Measurements from ENCODE around the gene PACS2.

The PACS2 gene

DNA sequence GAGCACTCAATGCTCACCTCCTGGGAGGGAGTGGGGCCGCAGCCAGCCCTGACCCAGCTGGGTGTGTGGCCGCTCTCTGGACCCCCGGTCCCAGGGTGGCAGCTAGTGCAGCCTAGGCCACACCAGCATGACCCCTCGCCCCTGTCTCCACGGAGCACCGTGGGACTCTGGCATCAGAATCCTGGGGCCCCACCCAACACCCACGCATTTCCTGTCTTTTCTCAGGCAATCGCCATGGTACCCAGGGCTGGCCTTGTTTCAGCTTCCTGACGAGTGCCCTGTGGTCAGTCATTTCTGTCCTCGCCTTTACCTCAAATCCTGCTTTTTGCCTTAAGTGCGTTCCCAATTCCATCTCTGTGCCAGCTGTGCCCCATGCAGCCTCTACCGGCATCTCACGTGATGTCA lies 15.9 kb downstream of the PACS2 start:
- Histone ChIP-seq H3K4me1 (ENCODE audit: control extremely low read depth in 1 of 4, control insufficient read depth in 4 of 4, insufficient read depth in 4 of 4, low read length in 3 of 4) (peaks cover 0 to 34% (median 23%) of the 10 kb centered on the region in 4 experiments), H3K9me3 (ENCODE audit: control extremely low read depth in 1 of 5, control insufficient read depth in 4 of 5, insufficient read depth in 2 of 5, low read depth in 1 of 5, low read length in 4 of 5) (no peaks in the 10 kb centered on the region), H3K4me3 (ENCODE audit: control insufficient read depth in 1 of 7, extremely low read depth in 1 of 7, insufficient read depth in 4 of 7, low read depth in 2 of 7, low read length in 6 of 7) (no peak overlapping the region), H3K27me3 (replicated peaks in 2 of 5; ENCODE audit: control insufficient read depth in 4 of 5, insufficient read depth in 5 of 5, low read length in 4 of 5) (no peaks in the 10 kb centered on the region), H3K27ac (ENCODE audit: insufficient read depth in 1 of 2, low read depth in 1 of 2, low read length in 2 of 2, poor library complexity in 1 of 2, severe bottlenecking in 2 of 2) (no peak overlapping the region), H3K36me3 (ENCODE audit: control insufficient read depth in 4 of 4, insufficient read depth in 4 of 4, low read length in 3 of 4) (peaks cover 0 to 3% (median under 1%) of the 10 kb centered on the region in 4 experiments)
- WGBS (ENCODE audit: insufficient coverage), result 67% methylated on average over 13 of the region's 13 CpGs
- ChIA-PET CTCF (interaction anchor here (0.8 to 1.1 kb wide), 2 partner anchors 10 to 17 kb away, joined by 3 read pairs; no protein-coding TSS in a partner anchor), POLR2A (no interaction called here)
- DNase-seq, result no peak

DNA sequence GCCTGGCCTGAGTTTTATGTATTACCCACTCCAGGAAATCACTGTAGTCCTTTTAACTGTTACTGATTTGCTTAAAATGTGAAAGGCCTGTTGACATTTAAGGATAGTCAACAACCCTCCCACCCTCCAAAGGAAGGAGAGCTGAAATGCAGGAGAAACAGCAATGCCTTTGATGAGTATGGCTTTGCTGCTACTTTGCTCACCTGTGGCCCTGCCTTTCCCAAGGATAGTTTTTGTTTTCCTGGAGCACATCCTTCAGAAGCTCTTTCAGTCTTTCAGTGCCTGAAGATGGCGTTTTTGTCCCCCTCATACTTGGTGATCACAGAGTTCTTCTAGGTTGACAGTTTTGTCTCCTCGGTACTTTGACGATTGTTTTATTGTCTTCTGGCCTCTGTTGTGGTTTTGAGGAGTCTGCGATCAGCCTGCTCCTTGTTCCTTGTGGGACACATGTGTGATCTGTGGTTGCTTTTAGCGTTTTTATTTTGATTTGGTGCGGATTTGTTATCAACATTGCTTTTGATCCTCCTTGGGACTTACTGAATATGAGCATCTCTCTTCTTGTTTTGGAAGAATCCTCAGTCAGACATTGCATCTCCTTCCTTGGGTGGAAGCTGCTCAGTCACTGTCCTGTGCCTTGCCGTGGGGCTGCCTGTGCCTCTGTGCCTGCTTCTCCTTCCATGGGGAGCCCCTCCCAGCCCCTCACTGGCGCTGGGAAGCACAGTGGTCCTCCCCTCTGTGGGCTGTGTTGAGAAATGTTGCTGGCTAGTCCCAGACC lies 17.2 kb downstream of the PACS2 start:
- POLR2A ChIA-PET, result no interaction called here
- DNase-seq, result no peak
- no peak overlapping the region for H3K4me3 ChIP-seq (ENCODE audit: control insufficient read depth in 1 of 7, extremely low read depth in 1 of 7, insufficient read depth in 4 of 7, low read depth in 2 of 7, low read length in 6 of 7)
- peaks cover 0 to 2% (median under 1%) of the 10 kb centered on the region in 4 experiments for H3K36me3 ChIP-seq (ENCODE audit: control insufficient read depth in 4 of 4, insufficient read depth in 4 of 4, low read length in 3 of 4)
- H3K27ac ChIP-seq (ENCODE audit: insufficient read depth in 1 of 2, low read depth in 1 of 2, low read length in 2 of 2, poor library complexity in 1 of 2, severe bottlenecking in 2 of 2), result no peak overlapping the region
- peaks cover 0 to 34% (median 23%) of the 10 kb centered on the region in 4 experiments for H3K4me1 ChIP-seq (ENCODE audit: control extremely low read depth in 1 of 4, control insufficient read depth in 4 of 4, insufficient read depth in 4 of 4, low read length in 3 of 4)
- CTCF ChIA-PET, result interaction anchor here (1.3 to 2.6 kb wide), 3 partner anchors 15 to 61 kb away, joined by 3 to 5 read pairs (median 5); no protein-coding TSS in a partner anchor
- 61% methylated on average over 4 of the region's 8 CpGs for WGBS (ENCODE audit: insufficient coverage)
- H3K9me3 ChIP-seq (ENCODE audit: control extremely low read depth in 1 of 5, control insufficient read depth in 4 of 5, insufficient read depth in 2 of 5, low read depth in 1 of 5, low read length in 4 of 5), result no peaks in the 10 kb centered on the region
- H3K27me3 ChIP-seq (replicated peaks in 2 of 5; ENCODE audit: control insufficient read depth in 4 of 5, insufficient read depth in 5 of 5, low read length in 4 of 5), result no peaks in the 10 kb centered on the region

- no peaks in the 10 kb centered on the region for H3K9me3 ChIP-seq (ENCODE audit: control extremely low read depth in 1 of 5, control insufficient read depth in 4 of 5, insufficient read depth in 2 of 5, low read depth in 1 of 5, low read length in 4 of 5)
- H3K4me3 ChIP-seq (ENCODE audit: control insufficient read depth in 1 of 7, extremely low read depth in 1 of 7, insufficient read depth in 4 of 7, low read depth in 2 of 7, low read length in 6 of 7), result no peak overlapping the region
- H3K4me1 ChIP-seq (ENCODE audit: control extremely low read depth in 1 of 4, control insufficient read depth in 4 of 4, insufficient read depth in 4 of 4, low read length in 3 of 4), result peaks cover 0 to 36% (median 25%) of the 10 kb centered on the region in 4 experiments
- H3K27me3 ChIP-seq (replicated peaks in 2 of 5; ENCODE audit: control insufficient read depth in 4 of 5, insufficient read depth in 5 of 5, low read length in 4 of 5), result no peaks in the 10 kb centered on the region
- DNase-seq, result no peak
- WGBS (ENCODE audit: insufficient coverage), result 69% methylated on average over 7 of the region's 11 CpGs
- no peak overlapping the region for H3K27ac ChIP-seq (ENCODE audit: insufficient read depth in 1 of 2, low read depth in 1 of 2, low read length in 2 of 2, poor library complexity in 1 of 2, severe bottlenecking in 2 of 2)
- peaks cover 0 to 2% (median 0%) of the 10 kb centered on the region in 4 experiments for H3K36me3 ChIP-seq (ENCODE audit: control insufficient read depth in 4 of 4, insufficient read depth in 4 of 4, low read length in 3 of 4)
- POLR2A ChIA-PET, result no interaction called here
- CTCF ChIA-PET, result interaction anchor here (1.3 to 2.6 kb wide), 4 partner anchors 11 to 62 kb away, joined by 3 to 13 read pairs (median 5); no protein-coding TSS in a partner anchor
Observed at GRCh38 chr14:105332350-105332874, 17.9 kb downstream of the PACS2 start.

GRCh38 chr14:105333020-105333490 lies 18.5 kb downstream of the PACS2 start:
- DNase-seq, result no peak
- WGBS (ENCODE audit: insufficient coverage), result 97% methylated on average over 12 of the region's 15 CpGs
- ChIA-PET CTCF (interaction anchor here (1.4 to 2.6 kb wide), 5 partner anchors 10 to 62 kb away, joined by 3 to 13 read pairs (median 6); no protein-coding TSS in a partner anchor), POLR2A (no interaction called here)
- Histone ChIP-seq H3K4me3 (ENCODE audit: control insufficient read depth in 1 of 7, extremely low read depth in 1 of 7, insufficient read depth in 4 of 7, low read depth in 2 of 7, low read length in 6 of 7) (peak overlapping the region in 1 of 7 experiments; percentile 4), H3K27ac (ENCODE audit: insufficient read depth in 1 of 2, low read depth in 1 of 2, low read length in 2 of 2, poor library complexity in 1 of 2, severe bottlenecking in 2 of 2) (no peak overlapping the region), H3K9me3 (ENCODE audit: control extremely low read depth in 1 of 5, control insufficient read depth in 4 of 5, insufficient read depth in 2 of 5, low read depth in 1 of 5, low read length in 4 of 5) (no peaks in the 10 kb centered on the region), H3K27me3 (replicated peaks in 2 of 5; ENCODE audit: control insufficient read depth in 4 of 5, insufficient read depth in 5 of 5, low read length in 4 of 5) (no peaks in the 10 kb centered on the region), H3K4me1 (ENCODE audit: control extremely low read depth in 1 of 4, control insufficient read depth in 4 of 4, insufficient read depth in 4 of 4, low read length in 3 of 4) (peaks cover 0 to 42% (median 32%) of the 10 kb centered on the region in 4 experiments), H3K36me3 (ENCODE audit: control insufficient read depth in 4 of 4, insufficient read depth in 4 of 4, low read length in 3 of 4) (peaks cover 0 to 1% (median 0%) of the 10 kb centered on the region in 4 experiments)

GRCh38 chr14:105333613-105334364 lies 19.2 kb downstream of the PACS2 start:
- Histone ChIP-seq H3K9me3 (ENCODE audit: control extremely low read depth in 1 of 5, control insufficient read depth in 4 of 5, insufficient read depth in 2 of 5, low read depth in 1 of 5, low read length in 4 of 5) (no peaks in the 10 kb centered on the region), H3K4me3 (ENCODE audit: control insufficient read depth in 1 of 7, extremely low read depth in 1 of 7, insufficient read depth in 4 of 7, low read depth in 2 of 7, low read length in 6 of 7) (no peak overlapping the region), H3K36me3 (ENCODE audit: control insufficient read depth in 4 of 4, insufficient read depth in 4 of 4, low read length in 3 of 4) (no peaks in the 10 kb centered on the region), H3K27me3 (replicated peaks in 2 of 5; ENCODE audit: control insufficient read depth in 4 of 5, insufficient read depth in 5 of 5, low read length in 4 of 5) (no peaks in the 10 kb centered on the region), H3K27ac (ENCODE audit: insufficient read depth in 1 of 2, low read depth in 1 of 2, low read length in 2 of 2, poor library complexity in 1 of 2, severe bottlenecking in 2 of 2) (no peak overlapping the region), H3K4me1 (ENCODE audit: control extremely low read depth in 1 of 4, control insufficient read depth in 4 of 4, insufficient read depth in 4 of 4, low read length in 3 of 4) (peaks cover 0 to 49% (median 35%) of the 10 kb centered on the region in 4 experiments)
- ChIA-PET POLR2A (no interaction called here), CTCF (interaction anchor here (0.8 to 2.6 kb wide), 6 partner anchors 9 to 84 kb away, joined by 3 to 13 read pairs (median 6); no protein-coding TSS in a partner anchor)
- no peak for DNase-seq
- WGBS (ENCODE audit: insufficient coverage), result 95% methylated on average over 16 of the region's 18 CpGs

DNA sequence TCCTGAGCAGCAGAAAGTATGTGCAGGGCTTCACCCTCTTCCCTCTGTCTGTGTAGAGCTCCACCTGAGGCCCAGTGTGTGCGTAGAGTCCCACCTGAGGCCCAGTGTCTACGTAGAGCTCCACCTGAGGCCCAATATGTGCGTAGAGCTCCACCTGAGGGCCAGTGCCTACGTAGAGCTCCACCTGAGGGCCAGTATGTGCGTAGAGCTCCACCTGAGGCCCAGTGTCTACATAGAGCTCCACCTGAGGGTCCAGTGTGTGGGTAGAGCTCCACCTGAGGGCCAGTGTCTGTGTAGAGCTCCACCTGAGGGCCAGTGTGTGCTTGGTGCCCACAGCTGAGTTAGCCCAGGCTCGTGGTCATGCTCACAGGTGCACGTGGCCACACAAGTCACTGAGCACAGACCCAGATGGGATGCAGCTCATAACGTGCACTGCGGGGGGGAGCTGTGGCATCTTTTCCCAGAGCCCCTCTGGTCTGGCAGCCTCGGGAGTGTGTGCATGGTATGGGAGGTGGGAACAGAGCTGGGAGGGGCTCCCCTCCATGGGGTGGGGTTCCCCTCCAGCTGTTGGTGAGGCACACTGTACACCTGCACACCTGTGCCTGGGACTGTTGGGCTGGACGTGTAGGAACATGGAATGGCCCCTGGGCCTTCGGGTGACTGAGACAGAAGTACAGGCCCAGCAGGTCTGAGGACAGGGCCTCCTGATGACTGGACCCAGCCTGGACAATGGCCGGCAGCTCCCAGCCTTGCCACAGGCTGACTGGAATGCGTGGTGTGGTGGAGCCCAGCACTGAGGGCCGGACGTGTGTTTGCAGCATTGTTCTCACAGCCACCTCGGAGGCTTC lies 20.1 kb downstream of the PACS2 start:
- ChIA-PET CTCF (interaction anchor here (0.8 to 2.5 kb wide), 5 partner anchors 9 to 84 kb away, joined by 3 to 13 read pairs (median 6); no protein-coding TSS in a partner anchor), POLR2A (no interaction called here)
- 97% methylated on average over 12 of the region's 17 CpGs for WGBS (ENCODE audit: insufficient coverage)
- DNase-seq, result no peak
- peaks cover 0 to 44% (median 33%) of the 10 kb centered on the region in 4 experiments for H3K4me1 ChIP-seq (ENCODE audit: control extremely low read depth in 1 of 4, control insufficient read depth in 4 of 4, insufficient read depth in 4 of 4, low read length in 3 of 4)
- no peak overlapping the region for H3K27ac ChIP-seq (ENCODE audit: insufficient read depth in 1 of 2, low read depth in 1 of 2, low read length in 2 of 2, poor library complexity in 1 of 2, severe bottlenecking in 2 of 2)
- H3K4me3 ChIP-seq (ENCODE audit: control insufficient read depth in 1 of 7, extremely low read depth in 1 of 7, insufficient read depth in 4 of 7, low read depth in 2 of 7, low read length in 6 of 7), result no peak overlapping the region
- H3K36me3 ChIP-seq (ENCODE audit: control insufficient read depth in 4 of 4, insufficient read depth in 4 of 4, low read length in 3 of 4), result no peaks in the 10 kb centered on the region
- no peaks in the 10 kb centered on the region for H3K27me3 ChIP-seq (replicated peaks in 2 of 5; ENCODE audit: control insufficient read depth in 4 of 5, insufficient read depth in 5 of 5, low read length in 4 of 5)
- no peaks in the 10 kb centered on the region for H3K9me3 ChIP-seq (ENCODE audit: control extremely low read depth in 1 of 5, control insufficient read depth in 4 of 5, insufficient read depth in 2 of 5, low read depth in 1 of 5, low read length in 4 of 5)

All from common myeloid progenitor, CD34-positive (primary cell).